Stimulated activated CD8-positive, alpha-beta memory T cell treated with anti-CD3 and anti-CD28 coated beads, Interleukin-12 subunit alpha, Interleukin-12 subunit beta, amount 100 ng/mL, for 24 hours (primary cell): ENCODE results near the gene PLEKHF1.
"Not testable (repeated sequence)": the region's sequence is repeated elsewhere in the genome, so short reads cannot be mapped to it uniquely, and the experiment has no call there.

ENCODE experiments used
- DNase-seq: peaks from one replicate; pipeline ENCODE4 v3.0.0-alpha.2; 2020; ENCODE audit errors: extremely low read depth

Gene PLEKHF1, protein sequence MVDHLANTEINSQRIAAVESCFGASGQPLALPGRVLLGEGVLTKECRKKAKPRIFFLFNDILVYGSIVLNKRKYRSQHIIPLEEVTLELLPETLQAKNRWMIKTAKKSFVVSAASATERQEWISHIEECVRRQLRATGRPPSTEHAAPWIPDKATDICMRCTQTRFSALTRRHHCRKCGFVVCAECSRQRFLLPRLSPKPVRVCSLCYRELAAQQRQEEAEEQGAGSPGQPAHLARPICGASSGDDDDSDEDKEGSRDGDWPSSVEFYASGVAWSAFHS

GRCh38 chr19:29665215-29665825 lies at the start of gene PLEKHF1:
Gene PLEKHF1, plus strand, starts transcription at chr19:29665461. Its CDS starts 8,379 bp downstream, at chr19:29673840.
- DNase-seq, result peak; percentile 61

GRCh38 chr19:29615891-29616425 lies 49.3 kb upstream of the PLEKHF1 start:
- no peak for DNase-seq

- DNase-seq, result no peak
Measured at GRCh38 chr19:29616541-29616940, 48.7 kb upstream of the PLEKHF1 start.

GRCh38 chr19:29617366-29618266 lies 47.6 kb upstream of the PLEKHF1 start:
- DNase-seq, result no peak

- no peak for DNase-seq
Measured at GRCh38 chr19:29618434-29618833, 46.8 kb upstream of the PLEKHF1 start.

- no peak for DNase-seq
Measured at GRCh38 chr19:29618871-29619270, 46.4 kb upstream of the PLEKHF1 start.

GRCh38 chr19:29620931-29621351 lies 44.3 kb upstream of the PLEKHF1 start:
- no peak for DNase-seq

DNA sequence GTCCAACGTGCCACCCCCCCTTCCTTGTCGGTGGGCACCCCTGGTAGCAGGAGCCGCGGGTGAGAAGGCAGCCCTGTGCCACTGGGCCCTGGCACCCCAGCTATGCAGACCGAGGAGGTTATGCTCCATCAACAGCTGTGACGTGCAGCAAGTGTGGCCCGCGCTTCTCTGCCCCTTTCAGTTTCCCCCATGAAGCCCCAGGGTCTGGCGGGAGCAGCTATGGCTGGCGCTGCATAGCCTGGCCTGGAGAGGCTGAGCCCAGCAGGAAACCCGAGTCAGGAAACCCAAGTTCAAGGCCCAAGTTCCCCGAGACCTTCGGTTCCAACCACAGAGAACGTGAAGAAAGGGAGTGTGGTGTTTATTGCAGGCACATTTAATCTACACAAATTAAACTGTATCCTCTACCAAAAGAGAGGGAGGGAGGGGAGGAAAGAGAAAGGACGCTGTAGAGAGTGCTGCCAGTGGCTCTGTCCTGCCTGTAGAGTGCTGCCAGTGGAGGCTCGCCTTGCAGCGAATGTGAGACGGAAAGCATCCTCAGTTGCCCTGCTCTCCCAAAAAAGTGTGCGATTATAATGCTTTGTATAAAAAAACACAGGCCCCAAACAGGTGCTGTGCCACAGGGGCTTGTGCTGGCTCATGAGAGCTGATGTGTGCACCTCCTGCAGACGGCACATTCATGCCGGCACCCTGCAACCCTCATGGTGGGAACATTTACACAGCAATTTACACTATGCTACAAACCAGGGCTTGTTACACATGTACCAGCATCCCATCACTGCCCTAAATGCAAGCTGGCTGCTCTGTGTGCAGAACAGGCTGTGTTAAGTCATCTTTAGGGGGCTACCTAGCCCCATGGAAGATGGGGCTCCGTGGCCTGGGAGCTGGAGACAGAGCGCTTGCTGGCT lies 42.8 kb upstream of the PLEKHF1 start:
- no peak for DNase-seq

GRCh38 chr19:29623726-29624488 lies 41.4 kb upstream of the PLEKHF1 start:
- peak; percentile 47 for DNase-seq

GRCh38 chr19:29624489-29625185 lies 40.6 kb upstream of the PLEKHF1 start:
- no peak for DNase-seq

- DNase-seq, result no peak
Measured at GRCh38 chr19:29625186-29625651, 40.0 kb upstream of the PLEKHF1 start.

DNA sequence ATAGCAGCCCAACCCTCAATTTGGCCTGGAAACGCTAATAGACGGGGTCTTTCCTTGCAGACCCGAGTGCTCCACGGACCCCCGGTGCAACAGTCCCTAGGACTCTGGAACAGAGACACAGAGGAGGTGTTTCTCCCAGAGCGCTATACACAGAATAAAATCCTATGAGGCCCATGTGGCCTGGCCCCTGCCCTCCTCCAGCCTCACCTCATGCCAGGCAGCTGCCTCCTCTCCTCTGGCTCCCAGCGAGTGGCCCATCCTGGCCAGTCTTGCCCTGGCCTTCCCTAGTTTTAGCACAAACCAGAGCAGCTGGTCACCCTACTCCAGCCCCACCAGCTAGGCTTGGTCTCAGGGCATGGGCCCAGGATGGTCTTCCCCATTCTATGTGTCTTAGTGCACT lies 38.9 kb upstream of the PLEKHF1 start:
- no peak for DNase-seq

DNA sequence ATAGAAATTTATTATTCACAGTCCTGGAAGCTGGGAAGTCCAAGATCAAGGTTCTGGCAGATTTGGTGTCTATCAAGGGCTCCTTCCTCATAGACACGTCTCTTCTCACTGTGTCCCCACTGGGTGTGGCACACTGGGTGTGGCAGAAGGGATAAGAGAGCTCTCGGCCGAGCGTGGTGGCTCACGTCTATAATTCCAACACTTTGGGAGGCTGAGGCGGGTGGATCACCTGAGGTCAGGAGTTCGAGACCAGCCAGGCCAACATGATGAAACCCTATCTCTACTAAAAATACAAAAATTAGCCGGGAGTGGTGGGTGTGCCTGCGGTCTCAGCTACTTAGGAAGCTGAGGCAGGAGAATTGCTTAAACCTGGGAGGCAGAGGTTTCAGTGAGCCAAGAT lies 38.4 kb upstream of the PLEKHF1 start:
- not testable (repeated sequence) for DNase-seq

GRCh38 chr19:29628661-29629385 lies 36.4 kb upstream of the PLEKHF1 start:
- DNase-seq, result no peak

- no peak for DNase-seq
Measured at GRCh38 chr19:29629836-29630534, 35.3 kb upstream of the PLEKHF1 start.

DNA sequence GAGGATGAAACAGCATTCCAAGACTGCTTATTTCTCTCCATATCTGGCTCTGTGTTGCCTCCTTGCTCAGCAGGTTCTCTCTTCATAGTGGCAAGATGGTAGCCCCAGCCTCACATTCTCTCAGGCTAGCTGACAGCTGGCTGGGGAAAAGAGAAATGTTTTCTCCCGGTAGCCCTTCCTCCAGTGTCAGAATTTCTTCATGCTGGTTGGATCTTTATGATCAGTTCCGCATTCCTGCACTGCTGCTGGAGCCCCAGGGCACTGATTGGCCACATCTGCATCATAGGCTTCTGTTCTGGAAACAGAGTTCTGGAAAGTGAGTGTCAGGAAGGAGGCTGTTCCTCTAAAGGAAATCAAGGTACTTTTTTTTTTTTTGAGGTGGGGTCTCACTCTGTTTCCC lies 34.6 kb upstream of the PLEKHF1 start:
- DNase-seq, result no peak

GRCh38 chr19:29631450-29631849 lies 33.8 kb upstream of the PLEKHF1 start:
- DNase-seq, result no peak

DNA sequence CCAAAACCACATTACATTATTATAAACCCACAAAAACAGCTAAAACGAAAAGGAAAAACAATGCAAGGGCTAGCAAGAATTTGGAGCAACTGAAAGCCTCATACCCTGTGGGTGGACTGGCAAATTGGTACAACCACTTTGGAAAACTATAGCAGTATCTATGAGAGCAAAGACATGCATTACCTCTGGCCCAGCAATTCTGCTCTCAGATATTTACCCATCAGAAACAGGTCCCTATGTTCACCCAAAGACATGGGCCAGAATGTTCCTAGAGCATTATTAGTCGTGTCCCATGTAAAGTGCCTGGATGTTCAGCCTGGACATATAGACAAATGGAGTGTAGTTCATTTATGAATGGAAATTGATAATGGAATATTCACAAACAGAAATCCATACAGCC lies 31.3 kb upstream of the PLEKHF1 start:
- DNase-seq, result no peak
